Loucy (cell line): ENCODE data around the gene KCNJ15.

Experiments
- CTCF ChIP-seq: fragments of 200-600 bp; sonication (generic); conservative IDR thresholded peaks from 2 replicates; pipeline ENCODE4 v1.5.1; 2014; ENCODE audit warnings: mild to moderate bottlenecking, antibody characterized with exemption, low read length
- EZH2phosphoT487 ChIP-seq: fragments of 200-600 bp; IDR thresholded peaks from 2 replicates; pipeline ENCODE4 v1.6.1; 2018; ENCODE audit warnings: antibody characterized with exemption, mild to moderate bottlenecking, moderate library complexity, borderline replicate concordance

GRCh38 chr21:38221594-38221993, 35.2 kb upstream of the KCNJ15 start:
- TF ChIP-seq CTCF (no peak), EZH2phosphoT487 (no peak)
